ENCODE data around the gene RPP25.

Gene RPP25, protein sequence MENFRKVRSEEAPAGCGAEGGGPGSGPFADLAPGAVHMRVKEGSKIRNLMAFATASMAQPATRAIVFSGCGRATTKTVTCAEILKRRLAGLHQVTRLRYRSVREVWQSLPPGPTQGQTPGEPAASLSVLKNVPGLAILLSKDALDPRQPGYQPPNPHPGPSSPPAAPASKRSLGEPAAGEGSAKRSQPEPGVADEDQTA

DNA sequence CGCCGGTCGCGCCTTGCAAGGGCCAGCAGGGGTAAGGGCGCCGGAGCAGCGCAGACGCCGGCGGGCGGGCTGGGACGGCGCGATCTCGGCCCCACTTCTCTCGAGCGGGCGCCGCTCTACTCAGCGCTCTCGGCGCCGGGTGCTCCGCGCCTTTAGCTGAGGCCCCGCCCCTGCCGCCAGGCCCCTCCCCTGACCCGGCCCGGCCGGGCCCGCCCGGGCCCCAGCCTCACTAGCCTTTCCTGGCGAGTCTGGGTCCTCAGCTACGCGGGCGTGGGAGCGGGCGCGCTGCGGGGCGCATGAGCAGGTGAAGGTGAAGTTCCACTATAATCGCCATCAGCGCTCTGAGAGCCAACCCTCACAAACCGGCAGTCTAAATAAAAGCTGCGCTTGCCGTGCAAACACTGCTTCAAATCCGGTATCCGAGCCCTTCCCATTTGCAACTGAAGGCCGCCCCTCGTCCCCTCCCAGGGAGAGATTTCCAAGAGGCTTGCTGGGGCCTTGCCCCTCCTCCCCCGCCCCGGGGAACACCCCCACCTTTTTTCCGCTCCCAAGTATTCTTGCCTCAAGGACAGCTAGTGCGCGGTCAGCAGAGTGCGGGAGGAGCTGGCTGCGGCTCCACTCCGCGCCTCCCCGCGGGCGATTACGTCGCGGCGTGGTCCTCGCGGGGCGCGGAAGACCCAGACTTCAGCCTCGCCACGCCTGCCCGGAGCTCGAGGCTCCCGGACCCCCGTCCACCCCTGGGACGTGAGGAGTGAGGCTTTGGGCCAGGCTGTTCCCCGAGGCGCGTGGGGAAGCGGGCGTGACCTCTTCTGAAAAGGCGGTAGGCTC, at the start of gene RPP25:
TSS of gene RPP25 (minus strand) at position 125 of the 828 bp plus-strand sequence. CDS start 189 bp downstream, outside the sequence.
- DNase-seq (ENCODE audit: low read depth): no peak

GRCh38 chr15:75002398-75002797, 45.8 kb upstream of the RPP25 start:
- no peak for DNase-seq (ENCODE audit: low read depth)

GRCh38 chr15:75001310-75001709, 44.7 kb upstream of the RPP25 start:
- no peak for DNase-seq (ENCODE audit: low read depth)

- no peak for DNase-seq (ENCODE audit: low read depth)
These were observed 41.0 kb upstream of the RPP25 start for GRCh38 chr15:74997543-74997942.

DNA sequence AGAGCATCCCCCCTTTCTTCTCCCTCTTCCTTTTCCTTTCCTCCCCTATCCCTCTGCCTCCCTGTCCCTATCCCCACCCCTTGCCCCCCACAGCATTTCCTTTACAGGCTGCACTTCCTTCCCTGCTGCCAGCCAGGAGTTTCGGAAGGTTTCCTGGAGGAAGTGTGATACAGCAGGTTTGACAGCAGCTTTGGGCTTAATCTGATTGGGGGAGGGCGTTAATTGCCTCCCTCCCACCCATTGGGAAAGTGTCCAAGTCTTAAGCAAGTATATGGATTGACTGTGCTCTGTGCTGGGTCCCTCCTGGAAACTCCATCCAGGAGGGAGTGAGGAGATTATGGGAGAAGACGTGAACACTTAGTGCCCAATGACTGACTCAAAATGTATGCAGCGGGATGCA, 40.6 kb upstream of the RPP25 start:
- DNase-seq (ENCODE audit: low read depth): no peak

GRCh38 chr15:74995779-74996765, 39.5 kb upstream of the RPP25 start:
- no peak for DNase-seq (ENCODE audit: low read depth)

DNA sequence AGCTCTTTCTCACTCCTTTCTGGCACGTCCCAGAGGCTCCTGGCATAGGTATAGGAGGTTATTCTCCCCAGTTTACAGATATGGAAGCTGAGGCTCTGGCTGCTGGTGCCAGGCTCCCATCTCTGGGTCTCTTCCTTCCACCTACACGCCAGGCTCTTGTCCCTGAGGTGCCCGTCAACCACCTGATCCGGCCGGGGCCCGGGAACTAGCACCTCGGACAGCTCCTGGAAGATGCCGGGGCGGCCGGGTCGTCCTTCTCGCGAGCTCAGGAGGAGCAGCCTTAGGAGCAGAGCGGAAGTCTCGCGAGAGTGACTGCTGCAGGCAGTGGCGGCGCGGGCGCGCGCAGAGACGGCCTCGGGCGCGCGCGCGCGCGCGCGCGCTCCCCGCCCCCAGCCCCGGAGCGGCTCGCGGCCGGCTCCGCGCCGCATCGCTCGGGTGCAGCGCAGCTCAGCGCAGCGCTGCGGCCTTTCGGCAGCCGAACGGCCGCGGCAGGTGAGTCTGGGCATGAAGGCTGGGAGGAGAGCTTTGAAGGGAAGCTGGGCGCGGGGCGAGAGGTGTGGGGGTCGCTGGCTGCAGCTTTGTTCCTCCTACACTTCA, 38.7 kb upstream of the RPP25 start, which contains the start of gene SCAMP5:
TSS of gene SCAMP5 (plus strand) at position 382 of the 597 bp plus-strand sequence. CDS start 16,277 bp downstream, outside the sequence.
- peak; percentile 53 for DNase-seq (ENCODE audit: low read depth)

- no peak for DNase-seq (ENCODE audit: low read depth)
These were observed 38.1 kb upstream of the RPP25 start for GRCh38 chr15:74994685-74995084.

DNA sequence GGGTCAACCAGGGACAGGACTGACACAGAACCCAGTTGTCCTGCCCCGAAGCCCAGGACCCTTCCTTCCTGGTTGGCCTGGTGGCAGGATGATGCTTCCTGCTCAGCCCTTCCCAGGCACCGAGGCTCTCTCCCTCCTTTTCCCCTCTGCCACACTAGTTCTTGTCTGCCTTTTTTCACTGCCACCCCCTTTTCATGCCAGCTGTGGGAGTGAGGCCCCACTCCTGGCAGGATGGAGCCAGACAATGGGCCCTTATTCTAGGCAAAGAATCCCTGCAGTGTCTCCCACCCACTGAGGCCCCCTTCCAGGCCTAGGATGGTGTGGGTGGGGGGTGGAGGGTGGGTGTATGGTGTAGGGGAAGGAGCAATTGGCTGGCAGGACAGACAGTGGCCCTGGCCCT, 37.7 kb upstream of the RPP25 start:
- no peak for DNase-seq (ENCODE audit: low read depth)

- no peak for DNase-seq (ENCODE audit: low read depth)
These were observed 36.0 kb upstream of the RPP25 start for GRCh38 chr15:74992619-74993018.

DNA sequence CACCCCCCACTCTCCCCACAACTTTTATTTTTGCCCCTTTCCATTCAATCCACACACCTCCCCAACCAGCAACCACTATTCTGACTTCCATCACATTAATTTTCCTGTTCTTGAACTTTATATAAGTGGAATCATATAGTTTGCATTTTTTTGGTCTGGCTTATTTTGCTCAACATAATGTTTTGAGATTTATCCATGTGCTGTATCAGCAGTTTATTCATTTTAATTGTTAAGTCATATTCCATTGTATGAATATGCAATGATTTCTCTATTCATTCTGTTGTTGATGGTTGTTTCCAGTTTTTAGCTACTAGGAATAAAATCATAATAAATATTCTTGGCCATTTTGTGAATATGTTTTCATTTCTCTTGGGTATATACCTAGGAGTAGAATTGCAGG, 33.0 kb upstream of the RPP25 start:
- no peak for DNase-seq (ENCODE audit: low read depth)

GRCh38 chr15:74988007-74988800, 31.6 kb upstream of the RPP25 start:
- no peak for DNase-seq (ENCODE audit: low read depth)

- no peak for DNase-seq (ENCODE audit: low read depth)
These were observed 27.2 kb upstream of the RPP25 start for GRCh38 chr15:74983725-74984231.

DNA sequence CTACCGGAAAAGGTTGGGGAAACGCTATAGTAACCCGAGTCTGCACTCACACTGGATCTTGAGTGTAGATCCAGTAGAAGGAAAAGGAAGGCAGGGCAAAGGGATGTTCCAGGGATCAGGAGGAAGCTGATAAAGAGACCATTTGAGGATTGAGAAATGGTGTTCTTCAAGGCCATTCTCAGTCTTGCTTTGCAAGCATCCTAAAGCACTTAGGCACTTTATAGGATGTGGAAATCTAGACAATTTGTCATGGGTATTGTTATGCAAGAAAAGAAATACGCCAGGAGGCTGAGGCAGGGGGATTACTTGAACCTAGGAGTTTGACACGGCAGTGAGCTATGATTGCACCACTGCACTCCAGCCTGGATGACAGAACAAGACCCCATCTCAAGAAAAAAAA, 25.6 kb upstream of the RPP25 start:
- DNase-seq (ENCODE audit: low read depth): no peak

- no peak for DNase-seq (ENCODE audit: low read depth)
These were observed 21.9 kb upstream of the RPP25 start for GRCh38 chr15:74978503-74978902.

DNA sequence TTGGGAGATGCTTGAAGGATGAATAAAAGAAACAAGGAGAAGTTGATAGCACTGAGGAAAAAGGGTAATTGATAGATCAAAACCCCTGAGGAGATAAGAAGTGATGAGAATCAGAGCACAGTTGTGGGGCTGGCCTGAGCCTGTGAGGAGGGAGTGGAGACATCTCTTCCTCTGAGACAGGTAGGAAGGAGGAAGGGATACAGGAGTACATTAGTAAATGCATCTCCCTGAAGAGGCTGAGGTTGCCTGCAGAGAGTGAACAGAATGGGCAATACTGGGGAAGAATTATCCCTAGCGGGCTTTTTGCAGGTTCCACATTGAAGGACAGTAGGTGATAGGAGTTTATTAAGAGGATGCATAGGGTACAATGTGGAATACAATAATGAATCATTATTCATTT, 21.5 kb upstream of the RPP25 start:
- DNase-seq (ENCODE audit: low read depth): no peak

DNA sequence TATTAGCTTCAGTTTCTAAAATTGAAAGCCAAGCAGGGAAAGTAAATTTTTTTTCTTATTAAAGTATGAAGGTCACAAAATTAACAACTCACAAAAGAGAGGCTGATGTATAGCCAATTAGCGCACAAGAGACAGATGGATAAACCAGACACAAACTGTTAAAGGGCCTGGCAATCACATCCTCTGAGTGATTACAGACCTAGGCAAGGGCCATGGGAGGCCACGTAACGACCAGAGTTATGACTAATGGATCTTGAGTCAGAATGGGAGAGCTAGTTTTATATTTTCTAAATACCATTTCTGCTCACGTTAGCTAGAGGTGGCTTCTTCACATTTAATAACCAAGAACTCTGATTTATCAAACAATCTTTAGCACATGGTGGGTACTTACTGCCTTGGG, 21.0 kb upstream of the RPP25 start:
- DNase-seq (ENCODE audit: low read depth): no peak

DNA sequence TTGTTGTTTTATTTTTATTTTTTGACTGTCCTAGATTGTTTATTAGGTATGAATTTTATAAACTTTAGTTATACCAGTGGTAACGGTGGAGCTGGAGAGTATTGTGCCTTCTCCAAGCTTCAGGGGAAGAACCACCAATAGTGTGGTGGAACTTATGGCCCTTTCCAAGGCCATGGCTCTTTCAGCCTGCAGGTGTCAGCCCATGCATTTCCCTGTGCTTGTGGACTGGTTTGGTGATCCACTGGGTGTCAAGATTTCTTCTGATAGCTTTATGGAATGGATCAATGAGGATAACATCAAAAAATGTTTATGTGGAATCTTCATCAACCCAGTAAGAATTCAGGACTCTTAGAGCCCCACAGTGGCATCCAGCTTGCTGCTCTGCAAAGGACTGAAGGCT, 19.6 kb upstream of the RPP25 start:
- DNase-seq (ENCODE audit: low read depth): no peak

DNA sequence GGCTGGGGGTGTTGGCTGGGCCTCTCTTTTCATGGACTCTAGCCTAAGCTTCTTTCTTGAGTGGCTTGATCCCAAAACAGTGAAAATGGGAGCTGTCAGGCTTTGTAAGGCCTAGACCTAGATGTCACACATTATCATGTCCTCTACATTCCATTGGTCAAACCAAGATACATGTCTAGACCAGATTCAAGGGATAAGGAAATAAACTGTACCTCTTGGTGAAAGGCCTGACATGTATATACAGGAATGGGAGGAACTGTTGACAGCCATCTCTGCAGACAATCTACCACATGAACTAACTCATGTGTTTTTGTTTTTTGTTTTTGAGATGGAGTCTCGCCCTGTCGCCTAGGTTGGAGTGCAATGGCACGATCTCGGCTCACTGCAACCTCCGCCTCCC, 11.1 kb upstream of the RPP25 start:
- DNase-seq (ENCODE audit: low read depth): no peak

DNA sequence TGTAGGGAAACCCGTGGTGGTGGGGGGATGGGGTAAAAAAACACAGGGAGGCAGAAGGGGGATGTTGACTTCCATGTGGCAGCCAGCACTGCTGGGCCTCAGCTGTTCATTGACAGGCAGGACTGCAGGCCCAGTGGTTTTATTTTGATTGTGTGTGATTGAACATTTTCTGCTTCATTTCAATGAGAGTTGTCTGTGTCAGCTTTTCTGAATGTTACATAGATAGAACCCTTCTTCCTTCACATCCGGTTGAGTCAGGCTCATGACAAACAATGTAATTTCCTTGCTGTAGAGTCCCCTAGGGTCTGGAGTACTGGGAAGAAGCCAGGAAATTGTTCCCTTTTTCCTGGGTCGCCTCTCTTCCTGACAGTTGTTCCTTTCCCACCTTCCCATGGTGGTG, 8.2 kb upstream of the RPP25 start:
- DNase-seq (ENCODE audit: low read depth): no peak

DNA sequence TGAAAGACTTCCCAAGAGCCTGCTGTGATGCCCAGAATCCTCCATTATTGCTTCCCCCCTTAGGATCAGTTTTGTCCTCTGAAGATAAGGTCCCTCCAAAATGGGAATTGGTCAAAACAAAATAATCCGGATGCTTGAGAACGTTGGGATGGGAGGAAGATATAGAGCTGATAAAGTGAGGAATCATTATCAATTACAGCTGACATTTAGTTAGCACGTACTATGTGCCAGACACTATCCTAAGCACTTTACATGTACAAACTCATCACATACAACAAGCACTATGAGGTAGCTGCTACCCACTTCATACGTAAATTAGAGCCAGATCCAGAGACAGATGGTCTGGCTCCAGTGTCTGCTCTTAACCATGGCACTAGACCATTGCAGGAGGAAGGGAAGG, 6.6 kb upstream of the RPP25 start:
- no peak for DNase-seq (ENCODE audit: low read depth)
